OCI-LY3 (cell line): ENCODE results near the gene RD3L.

Experiments
- H2AFZ ChIP-seq: fragments of 200-600, 300-600 bp; shearing (Covaris generic); 2 replicates; pipeline ENCODE4 v1.6.0; 2014; ENCODE audit warnings: antibody characterized with exemption, low read depth, low read length
- H3K27ac ChIP-seq: fragments of 200-600, 300-600 bp; sonication (generic); 2 replicates; pipeline ENCODE4 v1.5.1; 2014; ENCODE audit warnings: mild to moderate bottlenecking, low read length, moderate library complexity, mixed read lengths
- H3K27me3 ChIP-seq: fragments of 200-600, 300-600 bp; sonication (generic); 2 replicates; pipeline ENCODE4 v1.6.1; 2014; ENCODE audit warnings: low read depth, low read length, mixed read lengths
- H3K36me3 ChIP-seq: fragments of 200-600, 300-600 bp; sonication (generic); replicated peaks from 2 replicates; pipeline ENCODE3; 2014; ENCODE audit warnings: low read depth, low read length, mixed read lengths
- H3K4me1 ChIP-seq: fragments of 300-600, 200-600 bp; sonication (generic); 2 replicates; pipeline ENCODE4 v1.6.1; 2014; ENCODE audit warnings: low read length, mixed read lengths
- H3K4me2 ChIP-seq: fragments of 200-600, 300-600 bp; sonication (generic); 2 replicates; pipeline ENCODE4 v1.6.1; 2014; ENCODE audit warnings: low read length, mixed read lengths
- H3K4me3 ChIP-seq: fragments of 300-600, 200-600 bp; sonication (generic); 2 replicates; pipeline ENCODE4 v1.5.1; 2014; ENCODE audit warnings: antibody characterized with exemption, mild to moderate bottlenecking, low read length, moderate library complexity
- H3K79me2 ChIP-seq: fragments of 300-600, 200-600 bp; shearing (Covaris generic); 2 replicates; pipeline ENCODE4 v1.6.1; 2014; ENCODE audit warnings: mild to moderate bottlenecking, low read length, mixed read lengths
- H3K9ac ChIP-seq: fragments of 300-600, 200-600 bp; shearing (Covaris generic); 2 replicates; pipeline ENCODE4 v1.6.0; 2014; ENCODE audit warnings: mild to moderate bottlenecking, low read length, moderate library complexity
- H3K9me3 ChIP-seq: fragments of 200-600, 300-600 bp; shearing (Covaris generic); 2 replicates; pipeline ENCODE4 v1.6.1; 2014; ENCODE audit warnings: low read length, mixed read lengths; ENCODE audit not compliant: insufficient read depth
- H4K20me1 ChIP-seq: fragments of 200-600, 300-600 bp; sonication (generic); 2 replicates; pipeline ENCODE4 v1.6.1; 2016; ENCODE audit warnings: low read length, mixed read lengths; ENCODE audit not compliant: insufficient read depth
- CTCF ChIP-seq: fragments of 200-600, 300-600 bp; sonication (generic); IDR thresholded peaks from 2 replicates; pipeline ENCODE4 v1.5.1; 2014; ENCODE audit warnings: antibody characterized with exemption, low read length, low read depth
- EZH2phosphoT487 ChIP-seq: fragments of 200-600 bp; shearing (Covaris generic); IDR thresholded peaks from 2 replicates; pipeline ENCODE4 v1.6.1; 2018; ENCODE audit warnings: antibody characterized with exemption, mixed run types, low read depth

The RD3L gene

DNA sequence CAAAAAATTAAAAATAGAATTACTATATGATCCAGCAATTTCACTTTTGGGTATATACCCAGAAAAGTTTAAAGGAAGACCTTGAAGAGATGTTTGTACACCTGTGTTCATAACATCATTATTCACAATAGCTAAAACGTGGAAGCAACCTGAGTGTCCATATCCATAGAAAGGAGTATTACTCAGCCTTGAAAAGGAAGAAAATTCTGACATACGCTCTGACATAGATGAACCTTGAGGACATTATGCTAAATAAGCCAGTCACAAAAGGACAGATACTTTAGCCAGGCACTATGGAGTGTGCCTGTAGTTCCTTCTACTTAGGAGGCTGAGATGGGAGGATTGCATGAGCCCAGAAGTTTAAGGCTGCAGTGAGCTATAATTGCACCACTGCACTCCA is 6.1 kb upstream of the RD3L start:
- no peak overlapping the region for H3K4me2 ChIP-seq
- H3K27ac ChIP-seq = no peak overlapping the region
- no peak overlapping the region for H3K9ac ChIP-seq
- H4K20me1 ChIP-seq = no peaks in the 10 kb centered on the region
- no peaks in the 10 kb centered on the region for H3K79me2 ChIP-seq
- no peak for TF ChIP-seq CTCF
- TF ChIP-seq EZH2phosphoT487 = no peak
- H3K36me3 ChIP-seq = no peaks in the 10 kb centered on the region
- H2AFZ ChIP-seq = no peak overlapping the region
- H3K27me3 ChIP-seq = peaks cover 20% of the 10 kb centered on the region
- no peaks in the 10 kb centered on the region for H3K4me1 ChIP-seq
- no peak overlapping the region for H3K4me3 ChIP-seq
- H3K9me3 ChIP-seq = no peaks in the 10 kb centered on the region

- H3K79me2 ChIP-seq = no peaks in the 10 kb centered on the region
- no peak for TF ChIP-seq CTCF
Observed at GRCh38 chr14:103946975-103947374, 4.6 kb upstream of the RD3L start.

DNA sequence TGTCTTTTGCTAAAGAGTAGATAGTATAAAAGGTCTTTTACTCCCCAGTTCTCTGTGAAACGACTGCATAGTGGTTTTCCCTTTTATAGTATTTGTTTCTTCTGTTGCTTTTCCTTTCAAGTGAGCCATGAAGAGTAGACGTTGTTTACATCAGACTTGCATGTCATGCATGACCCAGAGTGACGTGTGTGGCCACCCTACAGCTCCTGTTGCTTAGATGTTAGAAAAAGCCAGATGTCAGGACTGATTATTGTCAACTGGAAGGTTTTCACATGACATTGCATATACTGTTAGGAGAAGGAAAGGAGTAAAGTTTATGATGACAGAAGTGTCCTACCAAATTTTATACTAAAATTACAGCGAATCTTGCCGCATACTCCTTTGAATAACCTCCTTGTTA is 1.3 kb upstream of the RD3L start:
- Histone ChIP-seq H3K9ac (no peak overlapping the region), H3K27me3 (peaks cover 51% of the 10 kb centered on the region), H3K9me3 (no peaks in the 10 kb centered on the region), H3K4me2 (no peak overlapping the region), H3K4me1 (no peaks in the 10 kb centered on the region), H3K79me2 (no peaks in the 10 kb centered on the region), H3K36me3 (no peaks in the 10 kb centered on the region), H4K20me1 (no peaks in the 10 kb centered on the region), H2AFZ (no peak overlapping the region), H3K4me3 (no peak overlapping the region), H3K27ac (no peak overlapping the region)
- TF ChIP-seq EZH2phosphoT487 (no peak), CTCF (no peak)

More at GRCh38 chr14:103946975-103947374, 4.6 kb upstream of the RD3L start:
- no peak overlapping the region for H3K4me3 ChIP-seq
- H2AFZ ChIP-seq = no peak overlapping the region
- no peaks in the 10 kb centered on the region for H3K9me3 ChIP-seq
- H3K9ac ChIP-seq = no peak overlapping the region
- H3K4me1 ChIP-seq = no peaks in the 10 kb centered on the region
- peaks cover 26% of the 10 kb centered on the region for H3K27me3 ChIP-seq
- H3K4me2 ChIP-seq = no peak overlapping the region
- H3K36me3 ChIP-seq = no peaks in the 10 kb centered on the region
- H4K20me1 ChIP-seq = no peaks in the 10 kb centered on the region
- no peak overlapping the region for H3K27ac ChIP-seq

DNA sequence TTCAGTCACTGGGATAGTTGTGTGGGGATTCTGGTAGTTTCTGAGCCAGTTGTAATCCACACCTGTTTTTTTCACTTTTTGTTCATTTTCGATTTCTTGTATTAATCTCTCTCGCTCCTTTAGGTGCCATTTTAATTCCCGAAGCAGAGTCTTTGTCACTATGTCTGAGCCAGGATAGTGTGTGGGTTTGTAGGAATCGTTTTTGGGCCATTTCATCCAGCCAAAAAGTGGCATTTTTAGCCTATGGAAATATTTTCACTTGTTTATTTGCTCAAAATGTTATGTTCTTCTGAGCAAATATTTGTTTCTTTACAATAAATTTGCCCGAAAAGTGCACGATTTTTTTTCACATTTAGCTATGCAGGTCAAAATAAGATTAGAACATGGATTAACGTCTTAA is 867 bp downstream of the RD3L start:
- Histone ChIP-seq H3K27ac (no peak overlapping the region), H3K27me3 (peaks cover 48% of the 10 kb centered on the region)
- no peak for TF ChIP-seq EZH2phosphoT487
- no peak for TF ChIP-seq CTCF

More for the DNA sequence above, 867 bp downstream of the RD3L start:
- Histone ChIP-seq H3K9ac (no peak overlapping the region), H3K4me3 (no peak overlapping the region), H3K36me3 (no peaks in the 10 kb centered on the region), H3K79me2 (no peaks in the 10 kb centered on the region), H3K4me1 (no peaks in the 10 kb centered on the region), H4K20me1 (no peaks in the 10 kb centered on the region), H3K9me3 (no peaks in the 10 kb centered on the region), H3K4me2 (no peak overlapping the region), H2AFZ (no peak overlapping the region)
